WTC11 (cell line): ENCODE data around the gene KCNG2.

ENCODE experiments used
- CBFB ChIP-seq: sonication (generic); formaldehyde crosslinking; IDR thresholded peaks from 2 replicates; pipeline ENCODE4 v1.8.1; 2022; ENCODE audit warnings: mild to moderate bottlenecking, low read depth, missing genetic modification reagents
- IRF2 ChIP-seq: sonication (generic); formaldehyde crosslinking; IDR thresholded peaks from 2 replicates; pipeline ENCODE4 v1.8.0; 2022; ENCODE audit warnings: low read depth, missing genetic modification reagents, borderline replicate concordance
- MAX ChIP-seq: sonication (generic); formaldehyde crosslinking; IDR thresholded peaks from 2 replicates; pipeline ENCODE4 v1.8.0; 2022; ENCODE audit warnings: mild to moderate bottlenecking, missing genetic modification reagents
- TCF7 ChIP-seq: sonication (generic); formaldehyde crosslinking; IDR thresholded peaks from 2 replicates; pipeline ENCODE4 v1.8.0; 2022; ENCODE audit warnings: mild to moderate bottlenecking, low read depth, missing genetic modification reagents, moderate library complexity
- TEAD1 ChIP-seq: sonication (generic); formaldehyde crosslinking; IDR thresholded peaks from 2 replicates; pipeline ENCODE4 v1.8.0; 2022; ENCODE audit warnings: mild to moderate bottlenecking, missing genetic modification reagents
- TF ChIP-seq, protein P1 (sequence below): fragments of 200-600 bp; IDR thresholded peaks from 2 replicates; pipeline ENCODE4 v1.8.0; 2022; ENCODE audit warnings: antibody characterized with exemption

DNA sequence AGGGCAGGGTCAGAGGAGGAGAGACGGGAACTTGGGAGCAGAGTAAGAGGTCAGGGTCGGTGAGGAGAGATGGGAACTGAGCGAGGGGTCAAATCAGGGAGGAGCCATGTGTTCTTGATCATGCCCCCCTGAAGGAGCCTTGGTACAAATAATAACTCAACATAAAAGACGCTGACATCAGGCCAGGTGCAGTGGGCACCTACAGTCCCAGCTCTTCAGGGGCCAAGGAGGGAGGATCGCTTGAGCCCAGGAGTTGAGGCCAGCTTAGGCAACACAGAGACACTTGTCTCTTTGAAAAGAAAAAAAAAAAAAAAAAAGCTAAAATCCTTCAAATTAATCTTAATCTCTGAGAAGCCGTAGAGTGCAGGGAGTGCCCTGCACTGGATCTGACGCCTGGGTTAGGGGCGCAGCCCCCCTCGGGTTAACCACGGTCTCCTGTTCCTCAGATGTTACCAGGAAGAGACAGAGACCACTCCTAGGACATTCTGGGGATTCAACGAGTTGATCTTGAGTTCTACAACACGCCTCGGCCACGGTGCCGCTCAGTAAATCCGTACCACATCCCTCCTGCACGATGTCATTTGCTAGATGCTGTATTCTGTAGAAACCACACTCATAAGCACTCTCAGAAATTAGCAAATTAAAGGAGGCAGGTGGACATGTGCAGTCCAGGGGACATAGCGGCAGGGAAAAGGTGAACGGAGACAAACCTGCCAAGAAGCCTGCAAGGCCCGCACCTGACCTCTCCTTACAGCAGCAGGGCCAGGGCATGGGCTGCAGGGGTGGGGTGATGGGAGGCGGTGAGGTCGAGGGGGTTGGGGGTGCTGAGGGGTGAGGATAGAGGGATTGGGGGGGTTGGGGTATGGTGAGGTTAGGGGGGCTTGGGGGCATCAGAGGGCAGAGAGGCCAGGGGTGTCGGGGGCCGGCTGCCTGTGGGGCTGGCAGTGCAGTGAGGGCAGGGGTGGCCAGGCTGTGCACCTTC lies 124.5 kb downstream of the KCNG2 start:
- TF ChIP-seq TEAD1 (CRISPR knock-in tag): no peak
- TF ChIP-seq MAX: no peak
- no peak for TF ChIP-seq CBFB
- TF ChIP-seq, protein P1, sequence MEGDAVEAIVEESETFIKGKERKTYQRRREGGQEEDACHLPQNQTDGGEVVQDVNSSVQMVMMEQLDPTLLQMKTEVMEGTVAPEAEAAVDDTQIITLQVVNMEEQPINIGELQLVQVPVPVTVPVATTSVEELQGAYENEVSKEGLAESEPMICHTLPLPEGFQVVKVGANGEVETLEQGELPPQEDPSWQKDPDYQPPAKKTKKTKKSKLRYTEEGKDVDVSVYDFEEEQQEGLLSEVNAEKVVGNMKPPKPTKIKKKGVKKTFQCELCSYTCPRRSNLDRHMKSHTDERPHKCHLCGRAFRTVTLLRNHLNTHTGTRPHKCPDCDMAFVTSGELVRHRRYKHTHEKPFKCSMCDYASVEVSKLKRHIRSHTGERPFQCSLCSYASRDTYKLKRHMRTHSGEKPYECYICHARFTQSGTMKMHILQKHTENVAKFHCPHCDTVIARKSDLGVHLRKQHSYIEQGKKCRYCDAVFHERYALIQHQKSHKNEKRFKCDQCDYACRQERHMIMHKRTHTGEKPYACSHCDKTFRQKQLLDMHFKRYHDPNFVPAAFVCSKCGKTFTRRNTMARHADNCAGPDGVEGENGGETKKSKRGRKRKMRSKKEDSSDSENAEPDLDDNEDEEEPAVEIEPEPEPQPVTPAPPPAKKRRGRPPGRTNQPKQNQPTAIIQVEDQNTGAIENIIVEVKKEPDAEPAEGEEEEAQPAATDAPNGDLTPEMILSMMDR: no peak
- TF ChIP-seq IRF2 (CRISPR knock-in tag): no peak
- TF ChIP-seq TCF7: no peak
